Measurements from ENCODE around the gene CFAP74. TPM values are rescaled to one million over a fixed set of nuclear protein-coding genes. Genes with fewer than 3 reads are reported as not detected.

Gene CFAP74
- total RNA-seq, 4 donors from 2014 or later: 0.35 to 1.1 (median 0.83) TPM; not detected in 1

DNA sequence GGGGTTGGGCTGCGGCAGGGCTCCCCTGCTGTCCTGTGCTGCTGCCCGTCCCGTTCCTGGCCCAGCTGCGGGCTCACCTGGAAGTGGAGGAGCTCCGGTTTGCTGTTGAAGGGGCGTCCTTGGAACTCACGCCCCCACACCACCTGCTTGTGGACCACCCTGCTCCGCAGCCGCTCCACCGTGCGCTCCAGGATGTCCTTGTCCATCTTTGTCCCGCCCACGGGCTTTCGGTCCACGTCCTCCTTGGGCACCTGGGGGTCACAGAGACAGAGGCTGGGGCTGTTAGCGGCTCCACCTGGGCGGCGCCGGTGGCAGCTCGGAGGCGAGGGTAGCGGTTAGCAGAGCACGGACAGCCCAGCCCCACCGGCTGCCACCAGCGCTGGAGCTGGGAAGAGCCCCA is 38.8 kb downstream of the CFAP74 start:
- H3K4me1 ChIP-seq: peaks cover 0 to 5% (median 0%) of the 10 kb centered on the region in 4 donors
- no peaks in the 10 kb centered on the region for H3K9me3 ChIP-seq
- TF ChIP-seq POLR2A (IDR thresholded peaks at IDR 0.05): no peak
- TF ChIP-seq, protein P1, sequence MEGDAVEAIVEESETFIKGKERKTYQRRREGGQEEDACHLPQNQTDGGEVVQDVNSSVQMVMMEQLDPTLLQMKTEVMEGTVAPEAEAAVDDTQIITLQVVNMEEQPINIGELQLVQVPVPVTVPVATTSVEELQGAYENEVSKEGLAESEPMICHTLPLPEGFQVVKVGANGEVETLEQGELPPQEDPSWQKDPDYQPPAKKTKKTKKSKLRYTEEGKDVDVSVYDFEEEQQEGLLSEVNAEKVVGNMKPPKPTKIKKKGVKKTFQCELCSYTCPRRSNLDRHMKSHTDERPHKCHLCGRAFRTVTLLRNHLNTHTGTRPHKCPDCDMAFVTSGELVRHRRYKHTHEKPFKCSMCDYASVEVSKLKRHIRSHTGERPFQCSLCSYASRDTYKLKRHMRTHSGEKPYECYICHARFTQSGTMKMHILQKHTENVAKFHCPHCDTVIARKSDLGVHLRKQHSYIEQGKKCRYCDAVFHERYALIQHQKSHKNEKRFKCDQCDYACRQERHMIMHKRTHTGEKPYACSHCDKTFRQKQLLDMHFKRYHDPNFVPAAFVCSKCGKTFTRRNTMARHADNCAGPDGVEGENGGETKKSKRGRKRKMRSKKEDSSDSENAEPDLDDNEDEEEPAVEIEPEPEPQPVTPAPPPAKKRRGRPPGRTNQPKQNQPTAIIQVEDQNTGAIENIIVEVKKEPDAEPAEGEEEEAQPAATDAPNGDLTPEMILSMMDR (IDR thresholded peaks at IDR 0.05): no peak
- H3K27ac ChIP-seq: no peak overlapping the region
- H3K36me3 ChIP-seq: no peaks in the 10 kb centered on the region
- no peak overlapping the region for H3K4me3 ChIP-seq
- H3K27me3 ChIP-seq: no peaks in the 10 kb centered on the region
- DNase-seq: no peak

GRCh38 chr1:1963570-1963969 is 40.0 kb downstream of the CFAP74 start:
- H3K4me3 ChIP-seq: no peak overlapping the region
- TF ChIP-seq POLR2A (IDR thresholded peaks at IDR 0.05): no peak
- DNase-seq: no peak
- H3K27ac ChIP-seq: no peak overlapping the region
- H3K36me3 ChIP-seq: no peaks in the 10 kb centered on the region
- H3K27me3 ChIP-seq: no peaks in the 10 kb centered on the region
- no peaks in the 10 kb centered on the region for H3K9me3 ChIP-seq
- peaks cover 0 to 7% (median 0%) of the 10 kb centered on the region in 4 donors for H3K4me1 ChIP-seq

DNA sequence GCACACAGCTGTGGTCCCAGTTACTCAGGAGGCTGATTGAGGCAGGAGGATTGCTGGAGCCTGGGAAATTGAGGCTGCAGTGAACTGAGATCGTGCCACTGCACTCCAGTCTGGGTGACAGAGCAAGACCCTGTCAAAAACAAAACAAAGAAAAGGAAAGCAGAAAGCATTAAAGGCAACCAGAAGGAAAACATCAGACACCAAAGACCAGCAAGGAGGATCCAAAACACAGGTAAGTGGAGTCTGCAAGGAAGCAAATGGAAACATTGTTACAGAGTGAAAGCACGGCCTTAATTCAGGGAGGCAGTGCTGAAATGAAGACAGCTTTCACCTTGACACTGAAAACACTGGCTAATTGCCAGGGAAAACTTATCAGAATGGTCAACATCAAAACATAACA is 40.8 kb downstream of the CFAP74 start:
- DNase-seq: no peak
- H3K36me3 ChIP-seq: no peaks in the 10 kb centered on the region
- peaks cover 0 to 7% (median 0%) of the 10 kb centered on the region in 4 donors for H3K4me1 ChIP-seq
- TF ChIP-seq POLR2A (IDR thresholded peaks at IDR 0.05): no peak
- TF ChIP-seq, protein P1 (IDR thresholded peaks at IDR 0.05): no peak
- no peaks in the 10 kb centered on the region for H3K9me3 ChIP-seq
- H3K27me3 ChIP-seq: no peaks in the 10 kb centered on the region
- no peak overlapping the region for H3K4me3 ChIP-seq
- H3K27ac ChIP-seq: no peak overlapping the region

GRCh38 chr1:1960480-1961196 is 42.9 kb downstream of the CFAP74 start:
- Histone ChIP-seq H3K4me1 (peaks cover 0 to 7% (median 0%) of the 10 kb centered on the region in 4 donors), H3K36me3 (no peaks in the 10 kb centered on the region), H3K4me3 (no peak overlapping the region), H3K27me3 (no peaks in the 10 kb centered on the region), H3K27ac (no peak overlapping the region), H3K9me3 (no peaks in the 10 kb centered on the region)
- DNase-seq: no peak
- TF ChIP-seq, protein P1 (IDR thresholded peaks at IDR 0.05): no peak
- TF ChIP-seq POLR2A (IDR thresholded peaks at IDR 0.05): no peak

GRCh38 chr1:1959840-1960479 is 43.6 kb downstream of the CFAP74 start:
- no peak for TF ChIP-seq POLR2A (IDR thresholded peaks at IDR 0.05)
- TF ChIP-seq, protein P1 (IDR thresholded peaks at IDR 0.05): peak in 5 of 6 experiments; percentile 8 to 85 (median 76)
- no peak overlapping the region for H3K27ac ChIP-seq
- no peaks in the 10 kb centered on the region for H3K27me3 ChIP-seq
- peaks cover 0 to 7% (median 0%) of the 10 kb centered on the region in 4 donors for H3K4me1 ChIP-seq
- H3K9me3 ChIP-seq: no peaks in the 10 kb centered on the region
- H3K4me3 ChIP-seq: no peak overlapping the region
- no peaks in the 10 kb centered on the region for H3K36me3 ChIP-seq
- DNase-seq: peak; percentile 34 to 87 (median 87)

DNA sequence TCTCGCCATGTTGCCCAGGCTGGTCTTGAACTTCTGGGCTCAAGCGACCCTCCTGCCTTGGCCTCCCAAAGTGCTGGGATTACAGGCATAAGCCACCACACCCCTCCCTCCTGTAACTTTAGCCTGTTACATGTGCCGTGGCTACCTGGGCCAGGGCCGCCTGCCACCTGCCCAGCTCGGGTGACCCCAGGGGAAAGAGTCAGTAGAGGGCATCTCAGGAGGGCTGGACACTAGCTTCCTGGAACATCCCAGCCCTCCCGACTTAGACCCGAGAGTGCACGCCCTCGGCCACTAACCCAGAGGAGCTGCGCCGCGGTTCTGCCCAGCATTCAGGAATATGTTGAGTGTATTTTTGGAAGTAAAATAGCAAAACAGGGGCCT is 44.1 kb downstream of the CFAP74 start:
- H3K36me3 ChIP-seq: no peaks in the 10 kb centered on the region
- TF ChIP-seq, protein P1 (IDR thresholded peaks at IDR 0.05): no peak
- TF ChIP-seq POLR2A (IDR thresholded peaks at IDR 0.05): no peak
- DNase-seq: no peak
- H3K27me3 ChIP-seq: no peaks in the 10 kb centered on the region
- no peak overlapping the region for H3K27ac ChIP-seq
- no peaks in the 10 kb centered on the region for H3K9me3 ChIP-seq
- H3K4me1 ChIP-seq: peaks cover 0 to 7% (median 0%) of the 10 kb centered on the region in 4 donors
- no peak overlapping the region for H3K4me3 ChIP-seq

Measured in Peyer's patch (tissue), 4 donors.